K562 (cell line): ENCODE data around the gene MOSPD3. TPM values are rescaled to one million over a fixed set of nuclear protein-coding genes. Genes with fewer than 3 reads are reported as not detected.
A peak's percentile ranks its signal among the peaks of the same experiment; 100 is the strongest.

Experiments used
- RBFOX2 ChIP-seq: fragments of 200-400 bp; formaldehyde crosslinking; IDR thresholded peaks from 2 replicates; pipeline ENCODE4 v1.6.1; 2017; ENCODE audit warnings: low read depth, mild to moderate bottlenecking, low read length, moderate library complexity
- RBM22 ChIP-seq: fragments of 200-400 bp; formaldehyde crosslinking; IDR thresholded peaks from 2 replicates; pipeline ENCODE4 v1.6.1; 2018; ENCODE audit warnings: low read length, low read depth; ENCODE audit not compliant: poor library complexity, severe bottlenecking
- ZMIZ1 ChIP-seq, 2 experiments: fragments of 150-350 bp in 1 of 2; IDR thresholded peaks; 2 replicates each; pipeline ENCODE4 v1.6.1; 2012 to 2016; ENCODE audit warnings: low read depth in 2 of 2, low read length in 2 of 2, mild to moderate bottlenecking in 1 of 2, moderate library complexity in 1 of 2
- ZNF224 ChIP-seq: sonication (generic); formaldehyde crosslinking; IDR thresholded peaks from 2 replicates; pipeline ENCODE4 v1.8.0; 2022; ENCODE audit warnings: mild to moderate bottlenecking, missing genetic modification reagents
- ZSCAN29 ChIP-seq: fragments of 450-650 bp; IDR thresholded peaks from 2 replicates; pipeline ENCODE4 v1.6.1; 2017
- polyA plus RNA-seq, 8 experiments: library from polyadenylated mRNA; depleted of rRNA in 4 of 8; stranded (reverse) in 5 of 8; unstranded in 3 of 8; fragments of >200 nt; fragmentation: Nextera tagmentation in 2 of 8; fragmentation: Illumina TruSeq in 1 of 8; extraction: Ambion mirVana in 2 of 8; extraction: Trizol in 1 of 8; gene quantifications; 2 replicates each; pipeline versions ENCODE4 v1.2.1 to v1.2.3, GENCODE V29; 2011 to 2014; ENCODE audit warnings: inconsistent platforms in 1 of 8, missing spikeins in 1 of 8
- total RNA-seq, 7 experiments: library from RNA; depleted of rRNA in 6 of 7; stranded (reverse); fragments of >200 nt in 6 of 7; fragmentation: Illumina TruSeq in 2 of 7; extraction: Trizol in 2 of 7; gene quantifications; 2 replicates each; pipeline versions ENCODE4 v1.2.1 to v1.2.3, GENCODE V29; 2011 to 2021; ENCODE audit warnings: low replicate concordance in 1 of 7
- TF ChIP-seq, protein P1 (sequence below), 3 experiments: fragments of 200-800 bp in 1 of 3; sonication (Bioruptor generic) in 1 of 3; sonication (generic) in 1 of 3; formaldehyde crosslinking in 1 of 3; IDR thresholded peaks; 2 replicates each; pipeline versions ENCODE4 v1.6.1 to v1.8.0; 2016 to 2022; ENCODE audit warnings: mild to moderate bottlenecking in 2 of 3, missing compliant biosample characterization in 2 of 3, missing genetic modification characterization in 2 of 3, missing genetic modification reagents in 1 of 3

MOSPD3 gene
- total and polyA plus RNA-seq, 9 of the 15 experiments (the other 6 are each of a cell fraction or from before 2014, with no cell fraction given): 1.4 to 32.1 (median 7.3) TPM

GRCh38 chr7:100574362-100575205 lies 37.8 kb upstream of the MOSPD3 start (continued):
- TF ChIP-seq ZMIZ1 (IDR thresholded peaks at IDR 0.05; ENCODE audit: low read depth in 2 of 2, low read length in 2 of 2): no peak
- TF ChIP-seq ZNF224: no peak
- TF ChIP-seq, protein P1, sequence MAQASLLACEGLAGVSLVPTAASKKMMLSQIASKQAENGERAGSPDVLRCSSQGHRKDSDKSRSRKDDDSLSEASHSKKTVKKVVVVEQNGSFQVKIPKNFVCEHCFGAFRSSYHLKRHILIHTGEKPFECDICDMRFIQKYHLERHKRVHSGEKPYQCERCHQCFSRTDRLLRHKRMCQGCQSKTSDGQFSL (CRISPR knock-in tag; IDR thresholded peaks at IDR 0.05): no peak
- TF ChIP-seq, protein P1 (tag; IDR thresholded peaks at IDR 0.05): 0 out of 4 replicates have a peak, but pooled peaks of 1 of the 2 experiments have one; percentile 25
- TF ChIP-seq RBM22: peak; percentile 69
- peak; percentile 12 for TF ChIP-seq RBFOX2
- no peak for TF ChIP-seq ZSCAN29
